Subcutaneous abdominal adipose tissue (tissue), 5 donors: ENCODE results near the gene SSBP4.

Experiments
- H3K27ac ChIP-seq: one replicate; pipeline ENCODE4 v1.7.0; 2013; ENCODE audit warnings: low read depth, mild to moderate bottlenecking, inconsistent platforms, low read length, moderate library complexity
- H3K27me3 ChIP-seq, 5 donors: one replicate each; pipeline ENCODE4 v1.7.0; 2013; ENCODE audit warnings: low read length in 5 of 5, inconsistent platforms in 1 of 5; ENCODE audit not compliant: control insufficient read depth in 5 of 5, insufficient read depth in 4 of 5
- H3K36me3 ChIP-seq, 5 donors: one replicate each; pipeline ENCODE4 v1.7.0; 2013; ENCODE audit warnings: low read length in 5 of 5; ENCODE audit not compliant: control insufficient read depth in 5 of 5, insufficient read depth in 5 of 5
- H3K4me1 ChIP-seq, 5 donors: one replicate each; pipeline ENCODE4 v1.7.0; 2013; ENCODE audit warnings: low read length in 5 of 5, mild to moderate bottlenecking in 3 of 5, moderate library complexity in 1 of 5; ENCODE audit not compliant: control insufficient read depth in 5 of 5, insufficient read depth in 5 of 5
- H3K4me3 ChIP-seq, 5 donors: one replicate each; pipeline ENCODE4 v1.7.0; 2013; ENCODE audit warnings: low read length in 5 of 5, low read depth in 1 of 5
- H3K9ac ChIP-seq, 5 donors: one replicate each; pipeline ENCODE4 v1.7.0; 2013; ENCODE audit warnings: low read length in 5 of 5, mild to moderate bottlenecking in 4 of 5, moderate library complexity in 3 of 5
- H3K9me3 ChIP-seq, 5 donors: one replicate each; pipeline ENCODE4 v1.7.0; 2013; ENCODE audit warnings: low read length in 5 of 5; ENCODE audit not compliant: control insufficient read depth in 5 of 5
- donor health status: healthy.
- donor health status: healthy.
- donor health status: healthy.
- donor health status: healthy.
- donor health status: healthy.

SSBP4 gene

GRCh38 chr19:18452386-18452785 lies 33.2 kb downstream of the SSBP4 start:
- Histone ChIP-seq H3K27ac (no peak overlapping the region), H3K36me3 (peaks cover 0 to 78% (median 54%) of the 10 kb centered on the region in 5 donors), H3K4me3 (no peak overlapping the region), H3K9ac (no peak overlapping the region), H3K27me3 (no peaks in the 10 kb centered on the region), H3K9me3 (no peaks in the 10 kb centered on the region), H3K4me1 (peaks cover under 1 to 20% (median 18%) of the 10 kb centered on the region in 5 donors)

GRCh38 chr19:18453269-18454024 lies 34.2 kb downstream of the SSBP4 start:
- H3K4me3 ChIP-seq = no peak overlapping the region
- no peak overlapping the region for H3K27ac ChIP-seq
- H3K4me1 ChIP-seq = peaks cover 5 to 30% (median 27%) of the 10 kb centered on the region in 5 donors
- H3K36me3 ChIP-seq = peaks cover 0 to 79% (median 54%) of the 10 kb centered on the region in 5 donors
- no peaks in the 10 kb centered on the region for H3K27me3 ChIP-seq
- no peaks in the 10 kb centered on the region for H3K9me3 ChIP-seq
- no peak overlapping the region for H3K9ac ChIP-seq

GRCh38 chr19:18456279-18456678 lies 37.1 kb downstream of the SSBP4 start:
- Histone ChIP-seq H3K4me3 (no peak overlapping the region), H3K27ac (peak overlapping the region; percentile 79), H3K4me1 (peaks cover 20 to 46% (median 35%) of the 10 kb centered on the region in 5 donors), H3K36me3 (peaks cover 0 to 73% (median 38%) of the 10 kb centered on the region in 5 donors), H3K9ac (no peak overlapping the region), H3K9me3 (no peaks in the 10 kb centered on the region), H3K27me3 (no peaks in the 10 kb centered on the region)

GRCh38 chr19:18456974-18457373 lies 37.8 kb downstream of the SSBP4 start:
- Histone ChIP-seq H3K4me3 (no peak overlapping the region), H3K27me3 (no peaks in the 10 kb centered on the region), H3K4me1 (peaks cover 23 to 51% (median 40%) of the 10 kb centered on the region in 5 donors), H3K9ac (peak overlapping the region in 1 of 5 donors; percentile 27), H3K36me3 (peaks cover 0 to 73% (median 36%) of the 10 kb centered on the region in 5 donors), H3K27ac (peak overlapping the region; percentile 79), H3K9me3 (no peaks in the 10 kb centered on the region)

- Histone ChIP-seq H3K4me3 (no peak overlapping the region), H3K9me3 (no peaks in the 10 kb centered on the region), H3K27me3 (no peaks in the 10 kb centered on the region), H3K27ac (peak overlapping the region; percentile 79), H3K9ac (peak overlapping the region in 2 of 5 donors; percentile 16 to 44), H3K36me3 (peaks cover 0 to 68% (median 32%) of the 10 kb centered on the region in 5 donors), H3K4me1 (peaks cover 23 to 54% (median 42%) of the 10 kb centered on the region in 5 donors)
Measured at GRCh38 chr19:18457483-18458331, 38.5 kb downstream of the SSBP4 start.

- H3K4me3 ChIP-seq = no peak overlapping the region
- H3K27me3 ChIP-seq = no peaks in the 10 kb centered on the region
- H3K9ac ChIP-seq = peak overlapping the region in 3 of 5 donors; percentile 26 to 40 (median 38)
- H3K27ac ChIP-seq = peak overlapping the region; percentile 93
- peaks cover 35 to 75% (median 62%) of the 10 kb centered on the region in 5 donors for H3K4me1 ChIP-seq
- peaks cover 0 to 65% (median 30%) of the 10 kb centered on the region in 5 donors for H3K36me3 ChIP-seq
- H3K9me3 ChIP-seq = no peaks in the 10 kb centered on the region
Measured at GRCh38 chr19:18460900-18461299, 41.7 kb downstream of the SSBP4 start.

- peaks cover 35 to 81% (median 66%) of the 10 kb centered on the region in 5 donors for H3K4me1 ChIP-seq
- no peaks in the 10 kb centered on the region for H3K9me3 ChIP-seq
- H3K27me3 ChIP-seq = no peaks in the 10 kb centered on the region
- no peak overlapping the region for H3K4me3 ChIP-seq
- peak overlapping the region; percentile 93 for H3K27ac ChIP-seq
- H3K36me3 ChIP-seq = peaks cover 0 to 59% (median 25%) of the 10 kb centered on the region in 5 donors
- peak overlapping the region in 2 of 5 donors; percentile 26 to 38 for H3K9ac ChIP-seq
Measured at GRCh38 chr19:18461471-18461870, 42.3 kb downstream of the SSBP4 start.

- H3K36me3 ChIP-seq = peaks cover 0 to 36% (median 18%) of the 10 kb centered on the region in 5 donors
- H3K27ac ChIP-seq = peak overlapping the region; percentile 71
- peaks cover 32 to 69% (median 64%) of the 10 kb centered on the region in 5 donors for H3K4me1 ChIP-seq
- H3K27me3 ChIP-seq = no peaks in the 10 kb centered on the region
- no peaks in the 10 kb centered on the region for H3K9me3 ChIP-seq
- H3K4me3 ChIP-seq = peak overlapping the region in 1 of 5 donors; percentile 25
- peak overlapping the region; percentile 10 to 82 (median 26) for H3K9ac ChIP-seq
Measured at GRCh38 chr19:18464646-18465045, 45.4 kb downstream of the SSBP4 start.

- H3K4me3 ChIP-seq = peak overlapping the region in 1 of 5 donors; percentile 25
- no peaks in the 10 kb centered on the region for H3K27me3 ChIP-seq
- H3K36me3 ChIP-seq = peaks cover 0 to 30% (median 17%) of the 10 kb centered on the region in 5 donors
- no peaks in the 10 kb centered on the region for H3K9me3 ChIP-seq
- peak overlapping the region in 4 of 5 donors; percentile 21 to 82 (median 49) for H3K9ac ChIP-seq
- peak overlapping the region; percentile 71 for H3K27ac ChIP-seq
- H3K4me1 ChIP-seq = peaks cover 24 to 70% (median 66%) of the 10 kb centered on the region in 5 donors
Measured at GRCh38 chr19:18465214-18465963, 46.2 kb downstream of the SSBP4 start.
